COLO668 (cell line): ENCODE data around the gene CCDC7.
"Not testable (repeated sequence)": the region's sequence is repeated elsewhere in the genome, so short reads cannot be mapped to it uniquely, and the experiment has no call there.

Experiments used
- DNase-seq: peaks from one replicate; lab custom pipeline; 2025; ENCODE audit not compliant: unreplicated experiment; lab: John Stamatoyannopoulos, UW

The CCDC7 gene

GRCh38 chr10:32687546-32687945 is 241.6 kb downstream of the CCDC7 start:
- no peak for DNase-seq

GRCh38 chr10:32692174-32692573 is 246.2 kb downstream of the CCDC7 start:
- DNase-seq = peak; percentile 36

GRCh38 chr10:32693441-32693979 is 247.6 kb downstream of the CCDC7 start:
- DNase-seq = no peak

GRCh38 chr10:32699683-32700082 is 253.7 kb downstream of the CCDC7 start:
- DNase-seq = not testable (repeated sequence)

- DNase-seq = no peak
Measured at GRCh38 chr10:32713560-32713959, 267.6 kb downstream of the CCDC7 start.

- DNase-seq = no peak
Measured at GRCh38 chr10:32731527-32731926, 285.6 kb downstream of the CCDC7 start.

GRCh38 chr10:32738958-32739357 is 293.0 kb downstream of the CCDC7 start:
- no peak for DNase-seq

- no peak for DNase-seq
Measured at GRCh38 chr10:32744321-32744720, 298.4 kb downstream of the CCDC7 start.

- DNase-seq = no peak
Measured at GRCh38 chr10:32746869-32747268, 300.9 kb downstream of the CCDC7 start.

- no peak for DNase-seq
Measured at GRCh38 chr10:32751582-32751981, 305.6 kb downstream of the CCDC7 start.

- not testable (repeated sequence) for DNase-seq
Measured at GRCh38 chr10:32754900-32755299, 309.0 kb downstream of the CCDC7 start.

GRCh38 chr10:32771217-32771616 is 325.3 kb downstream of the CCDC7 start:
- DNase-seq = no peak

GRCh38 chr10:32773105-32773504 is 327.2 kb downstream of the CCDC7 start:
- no peak for DNase-seq

GRCh38 chr10:32786968-32787367 is 341.0 kb downstream of the CCDC7 start:
- DNase-seq = no peak

GRCh38 chr10:32787690-32788284 is 341.8 kb downstream of the CCDC7 start:
- no peak for DNase-seq

- no peak for DNase-seq
Measured at GRCh38 chr10:32788359-32788758, 342.4 kb downstream of the CCDC7 start.

- DNase-seq = no peak
Measured at GRCh38 chr10:32790483-32790882, 344.5 kb downstream of the CCDC7 start.

- no peak for DNase-seq
Measured at GRCh38 chr10:32793033-32793432, 347.1 kb downstream of the CCDC7 start.

GRCh38 chr10:32795598-32796183 is 349.8 kb downstream of the CCDC7 start:
- no peak for DNase-seq

GRCh38 chr10:32797393-32797792 is 351.5 kb downstream of the CCDC7 start:
- DNase-seq = not testable (repeated sequence)

GRCh38 chr10:32846974-32847373 is 401.0 kb downstream of the CCDC7 start:
- no peak for DNase-seq

- DNase-seq = no peak
Measured at GRCh38 chr10:32851301-32851700, 405.4 kb downstream of the CCDC7 start.

- DNase-seq = no peak
Measured at GRCh38 chr10:32854435-32854834, 408.5 kb downstream of the CCDC7 start.
